Urinary bladder (tissue), 4 donors: ENCODE data around the gene HMCN2. TPM values are rescaled to one million over a fixed set of nuclear protein-coding genes. Genes with fewer than 3 reads are reported as not detected.

Source experiments
- DNase-seq: peaks from one replicate; pipeline ENCODE4 v3.0.0-alpha.2; 2015; ENCODE audit errors: extremely low spot score
- H3K27ac ChIP-seq: one replicate; pipeline ENCODE4 v1.5.1; 2013; ENCODE audit warnings: low read depth, mild to moderate bottlenecking, moderate library complexity
- H3K36me3 ChIP-seq: one replicate; pipeline ENCODE4 v1.6.1; 2013; ENCODE audit warnings: mild to moderate bottlenecking, moderate library complexity; ENCODE audit not compliant: insufficient read depth
- H3K4me1 ChIP-seq: one replicate; pipeline ENCODE4 v1.6.1; 2013; ENCODE audit warnings: mild to moderate bottlenecking, moderate library complexity; ENCODE audit not compliant: insufficient read depth
- H3K4me3 ChIP-seq: one replicate; pipeline ENCODE4 v1.5.1; 2013; ENCODE audit warnings: low read depth, low read length
- WGBS: extraction: QIAGEN DNeasy Blood & Tissue Kit; methylation state at CpG from one replicate; pipeline ENCODE4 v1.1.7; 2013; 5-methylcytosine and 5-hydroxymethylcytosine counted together
- polyA plus RNA-seq: library from polyadenylated mRNA; stranded (reverse); fragments of 200-250 nt; gene quantifications from one replicate; pipeline ENCODE4 v1.2.3, GENCODE V29; 2013
- total RNA-seq: library from RNA; depleted of rRNA; stranded (reverse); fragments of >200 nt; gene quantifications from one replicate; pipeline ENCODE4 v1.2.3, GENCODE V29; 2014
- donor health status: healthy with polysubstance abuse.
- donor health status: healthy.

The HMCN2 gene
- total and polyA plus RNA-seq, 2 donors: 14.6 to 15.9 TPM

GRCh38 chr9:130442746-130443455, 177.3 kb downstream of the HMCN2 start:
- no peaks in the 10 kb centered on the region for H3K4me1 ChIP-seq
- no peak for DNase-seq
- H3K27ac ChIP-seq: no peak overlapping the region
- H3K4me3 ChIP-seq: no peak overlapping the region
- WGBS: 89% methylated on average over 9 of the region's 9 CpGs
- H3K36me3 ChIP-seq: no peaks in the 10 kb centered on the region

DNA sequence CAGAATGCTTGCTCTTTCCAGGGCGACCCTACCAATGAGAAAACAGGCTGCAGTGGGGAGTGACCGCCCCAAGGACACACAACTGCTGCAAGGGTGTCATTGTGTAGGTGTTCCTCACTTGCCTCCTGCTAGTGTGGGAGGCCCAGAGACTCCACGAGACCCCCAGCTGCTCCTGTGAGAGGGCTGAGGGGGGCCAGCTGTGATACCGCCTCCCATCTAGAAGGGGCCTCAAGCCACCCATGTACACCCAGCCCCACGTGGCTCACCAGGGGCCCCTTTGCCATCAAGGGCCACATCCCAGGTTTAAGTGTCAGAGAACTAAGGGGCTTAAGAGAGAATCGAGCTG, 177.9 kb downstream of the HMCN2 start:
- no peaks in the 10 kb centered on the region for H3K36me3 ChIP-seq
- no peak for DNase-seq
- no peak overlapping the region for H3K27ac ChIP-seq
- WGBS: 84% methylated on average over 6 of the region's 6 CpGs
- H3K4me1 ChIP-seq: no peaks in the 10 kb centered on the region
- H3K4me3 ChIP-seq: no peak overlapping the region

- 44% methylated on average over 14 of the region's 14 CpGs for WGBS
- Histone ChIP-seq H3K27ac (no peak overlapping the region), H3K36me3 (no peaks in the 10 kb centered on the region), H3K4me3 (no peak overlapping the region), H3K4me1 (no peaks in the 10 kb centered on the region)
- no peak for DNase-seq
Observed at GRCh38 chr9:130443840-130444492, 178.4 kb downstream of the HMCN2 start.

DNA sequence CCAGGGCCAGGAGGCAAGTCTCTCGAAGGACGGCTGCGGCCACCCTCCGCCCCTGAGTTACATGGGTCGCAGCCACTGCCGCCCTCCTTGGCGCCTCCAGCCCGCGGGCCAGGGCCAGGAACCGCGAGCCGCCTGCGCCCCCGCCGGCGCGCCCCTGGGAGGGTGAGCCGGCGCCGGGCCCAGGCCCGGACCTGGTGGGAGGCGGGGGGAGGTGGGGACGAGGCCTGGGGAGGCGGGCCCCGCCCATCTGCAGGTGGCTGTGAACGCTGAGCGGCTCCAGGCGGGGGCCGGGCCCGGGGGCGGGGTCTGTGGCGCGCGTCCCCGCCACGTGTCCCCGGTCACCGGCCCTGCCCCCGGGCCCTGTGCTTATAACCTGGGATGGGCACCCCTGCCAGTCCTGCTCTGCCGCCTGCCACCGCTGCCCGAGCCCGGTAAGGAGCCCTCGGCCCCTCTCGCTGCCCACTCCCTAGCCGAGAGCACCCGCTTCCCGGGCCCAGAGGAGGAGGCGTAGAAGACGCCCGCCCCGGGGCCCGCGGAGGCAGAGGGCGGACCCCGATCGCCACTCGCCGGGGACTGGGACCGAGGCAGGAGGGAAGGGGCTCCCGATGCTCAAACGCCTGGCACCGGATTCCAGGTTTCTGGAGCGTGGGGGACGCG, 179.1 kb downstream of the HMCN2 start, which contains the start of gene ASS1:
Gene ASS1, plus strand, starts transcription at position 397 of the 657 bp plus-strand sequence. CDS start 7,268 bp downstream, outside the sequence.
- under 1% methylated on average over 66 of the region's 66 CpGs for WGBS
- Histone ChIP-seq H3K4me1 (no peaks in the 10 kb centered on the region), H3K4me3 (peak within 1 kb of the TSS; percentile 49), H3K36me3 (no peaks in the 10 kb centered on the region), H3K27ac (peak within 1 kb of the TSS; percentile 49)
- no peak for DNase-seq

DNA sequence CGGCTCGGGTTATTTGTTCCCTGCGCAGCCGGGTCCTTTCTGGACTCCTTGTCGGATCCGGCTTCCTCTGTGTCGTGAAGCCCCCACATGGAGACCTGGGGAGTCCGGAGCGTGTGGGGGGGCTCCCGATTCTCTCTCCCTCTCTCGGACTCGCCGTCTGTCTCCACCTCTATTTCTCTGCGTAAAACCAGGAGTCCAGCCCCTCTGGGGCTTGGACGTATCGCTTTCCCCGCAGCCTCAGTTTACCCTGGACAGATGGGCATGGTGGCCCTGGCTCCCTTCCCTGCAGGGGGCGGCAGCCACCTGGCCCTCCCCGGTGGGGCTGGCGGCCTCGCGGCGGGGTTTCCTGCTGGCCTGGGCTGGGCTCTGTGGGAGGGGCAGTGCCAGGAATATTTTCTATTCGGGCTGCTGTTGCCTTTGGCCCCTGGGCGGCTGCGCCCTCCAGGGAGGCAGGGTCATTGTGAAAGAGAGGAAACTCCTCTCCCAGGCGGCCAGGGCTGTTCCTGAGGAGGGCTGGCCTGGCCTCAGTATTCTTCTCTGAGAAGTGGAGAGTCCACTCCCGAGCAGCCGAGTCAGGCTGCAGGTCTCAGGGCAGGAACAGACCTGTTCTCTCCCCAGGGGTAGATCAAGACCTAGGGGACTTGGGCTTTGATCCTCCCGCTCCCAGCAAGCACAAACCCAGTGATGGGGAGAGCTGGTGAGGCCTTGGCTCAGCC, 179.9 kb downstream of the HMCN2 start:
- Histone ChIP-seq H3K4me1 (no peaks in the 10 kb centered on the region), H3K36me3 (no peaks in the 10 kb centered on the region), H3K27ac (peak overlapping the region; percentile 49), H3K4me3 (peak overlapping the region; percentile 49)
- DNase-seq: no peak
- WGBS: 7% methylated on average over 30 of the region's 30 CpGs

DNA sequence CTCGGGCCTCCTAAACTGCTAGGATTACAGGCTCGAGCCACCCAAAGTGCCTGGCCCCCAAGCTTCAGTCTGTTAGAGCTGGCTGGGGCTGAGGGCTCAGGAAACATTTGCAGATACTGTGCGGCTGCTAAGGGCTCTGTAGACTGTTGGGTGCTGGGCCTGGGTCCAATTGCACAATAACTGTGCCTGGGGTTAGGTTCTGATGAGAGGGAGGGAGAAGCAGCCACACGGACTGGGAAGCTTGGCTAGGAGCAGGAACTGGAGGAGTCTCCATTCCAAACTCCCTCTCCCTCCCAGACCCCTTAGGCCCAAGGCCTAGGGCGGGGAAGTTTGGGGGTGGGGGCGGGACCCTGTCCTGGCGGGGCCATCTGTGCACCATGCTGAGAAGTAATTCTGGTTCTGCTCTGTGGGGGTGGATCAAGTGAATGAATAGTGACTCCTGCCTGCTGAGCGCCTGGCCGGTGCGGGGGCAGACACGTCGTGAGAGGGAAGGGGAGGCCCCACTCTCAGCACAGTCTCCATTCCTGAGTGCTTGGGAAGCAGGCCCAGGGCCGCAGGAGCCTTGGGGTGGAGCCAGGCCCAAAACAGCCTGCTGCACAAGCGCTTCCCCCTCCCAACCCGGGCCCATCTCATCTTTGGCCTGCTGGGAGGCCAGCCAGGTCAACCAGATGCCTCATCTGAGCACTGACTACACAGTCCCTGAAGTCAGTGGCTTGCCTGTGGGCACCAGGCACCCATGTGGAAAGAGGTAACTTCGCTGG, 180.7 kb downstream of the HMCN2 start:
- DNase-seq: peak; percentile 64
- Histone ChIP-seq H3K4me1 (no peaks in the 10 kb centered on the region), H3K36me3 (no peaks in the 10 kb centered on the region), H3K27ac (peak overlapping the region; percentile 53), H3K4me3 (peak overlapping the region; percentile 49)
- WGBS: 23% methylated on average over 16 of the region's 16 CpGs

GRCh38 chr9:130447193-130447816, 181.7 kb downstream of the HMCN2 start:
- no peak for DNase-seq
- 86% methylated on average over 12 of the region's 12 CpGs for WGBS
- no peak overlapping the region for H3K4me3 ChIP-seq

GRCh38 chr9:130448035-130448624, 182.6 kb downstream of the HMCN2 start:
- H3K27ac ChIP-seq: no peak overlapping the region
- H3K4me3 ChIP-seq: no peak overlapping the region
- H3K4me1 ChIP-seq: peaks cover 2% of the 10 kb centered on the region
- H3K36me3 ChIP-seq: no peaks in the 10 kb centered on the region
- WGBS: 69% methylated on average over 12 of the region's 12 CpGs
- DNase-seq: no peak

More at GRCh38 chr9:130447193-130447816, 181.7 kb downstream of the HMCN2 start:
- peaks cover 2% of the 10 kb centered on the region for H3K4me1 ChIP-seq
- no peaks in the 10 kb centered on the region for H3K36me3 ChIP-seq
- no peak overlapping the region for H3K27ac ChIP-seq

DNA sequence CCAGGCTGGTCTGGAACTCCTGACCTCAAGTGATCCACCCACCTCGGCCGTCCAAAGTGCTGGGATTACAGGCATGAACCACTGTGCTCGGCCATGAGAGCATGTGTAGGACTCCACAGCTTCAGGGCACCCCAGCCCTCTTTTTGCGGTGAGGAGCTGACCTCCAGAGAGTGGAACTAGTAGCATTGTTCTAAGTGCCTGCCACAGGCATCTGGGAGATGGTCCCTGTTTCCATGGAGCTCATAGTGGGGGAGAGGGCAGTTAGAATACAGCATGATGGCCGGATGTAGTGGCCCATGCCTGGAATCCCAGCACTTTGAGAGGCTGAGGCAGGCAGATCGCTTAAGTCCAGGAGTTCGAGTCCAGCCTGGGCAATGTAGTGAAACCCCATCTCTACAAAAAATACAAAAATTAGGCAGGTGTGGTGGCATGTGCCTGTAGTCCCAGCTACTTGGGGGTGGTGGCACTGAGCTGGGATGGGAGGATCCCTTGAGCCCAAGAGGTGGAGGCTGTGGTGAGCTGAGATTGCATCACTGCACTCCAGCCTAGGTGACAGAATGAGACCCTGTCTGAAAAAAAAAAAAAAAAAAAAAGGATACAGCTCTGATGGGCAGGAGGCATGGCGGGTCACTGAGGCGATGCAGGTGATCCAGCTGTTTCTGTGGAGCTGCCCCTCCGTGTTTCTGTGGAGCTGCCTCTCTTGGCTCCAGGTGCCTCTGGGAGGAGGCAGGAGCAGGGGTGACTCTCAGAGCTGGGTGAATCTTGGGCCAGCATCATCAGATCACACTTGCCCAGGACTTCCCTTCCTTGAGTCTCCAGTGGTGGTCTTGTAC, 183.4 kb downstream of the HMCN2 start:
- H3K36me3 ChIP-seq: no peaks in the 10 kb centered on the region
- no peak overlapping the region for H3K4me3 ChIP-seq
- no peak for DNase-seq
- no peak overlapping the region for H3K27ac ChIP-seq
- WGBS: 95% methylated on average over 10 of the region's 10 CpGs
- H3K4me1 ChIP-seq: peaks cover 2% of the 10 kb centered on the region

DNA sequence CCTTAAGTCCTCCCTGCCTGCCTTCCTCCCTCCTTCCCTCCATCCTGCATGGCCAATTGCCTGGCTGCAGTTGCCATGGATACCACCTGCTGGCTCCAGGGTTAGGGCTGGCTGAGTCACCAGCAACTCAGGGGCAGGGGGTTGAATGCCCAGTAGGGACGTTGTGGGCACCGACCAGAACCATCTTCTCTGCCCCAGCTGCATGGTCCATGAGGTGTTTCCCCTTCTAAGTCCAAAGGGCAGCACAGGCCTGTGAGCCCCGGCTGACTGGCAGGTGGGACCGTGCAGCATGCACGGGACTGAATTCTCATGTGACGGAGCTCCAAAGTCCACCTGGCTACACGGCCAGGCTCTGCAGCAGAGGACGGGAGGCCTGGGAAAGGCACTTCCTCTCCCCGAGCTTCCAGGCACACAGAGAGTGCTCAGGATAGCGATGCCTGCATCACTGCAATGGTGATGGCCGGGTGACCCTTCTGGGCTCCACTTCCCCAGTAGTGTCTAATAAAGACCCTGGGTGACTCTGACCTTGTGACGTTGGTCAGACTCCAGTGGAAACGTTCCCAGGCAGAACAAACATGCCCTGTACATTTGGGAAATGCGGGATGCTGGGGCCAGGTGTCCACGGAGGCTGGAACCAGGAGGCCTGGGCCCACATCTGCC, 184.9 kb downstream of the HMCN2 start:
- no peak for DNase-seq
- H3K4me1 ChIP-seq: peaks cover 2% of the 10 kb centered on the region
- no peak overlapping the region for H3K27ac ChIP-seq
- WGBS: 82% methylated on average over 15 of the region's 15 CpGs
- H3K36me3 ChIP-seq: no peaks in the 10 kb centered on the region
- no peak overlapping the region for H3K4me3 ChIP-seq

DNA sequence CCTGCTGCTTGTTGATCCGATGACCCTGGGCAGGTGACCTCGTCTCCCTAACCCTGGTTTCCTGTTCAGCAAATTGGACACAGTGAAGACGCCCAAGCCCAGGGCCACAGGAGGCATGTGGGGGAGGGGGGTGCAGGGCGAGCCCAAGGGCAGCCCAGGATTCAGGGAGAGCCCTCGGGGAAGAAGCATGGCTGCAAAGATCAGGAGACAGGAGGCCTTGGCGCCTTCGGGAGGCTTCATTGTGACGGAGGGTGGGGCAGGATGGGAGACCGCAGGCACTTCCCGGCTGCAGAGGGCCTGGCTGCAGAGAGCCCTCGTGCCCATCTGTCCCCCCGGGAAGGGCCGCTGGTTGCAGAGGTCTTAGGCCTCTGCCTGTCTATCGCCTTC, 185.4 kb downstream of the HMCN2 start:
- no peak overlapping the region for H3K4me3 ChIP-seq
- peaks cover 2% of the 10 kb centered on the region for H3K4me1 ChIP-seq
- no peak for DNase-seq
- 63% methylated on average over 14 of the region's 14 CpGs for WGBS
- no peaks in the 10 kb centered on the region for H3K36me3 ChIP-seq
- no peak overlapping the region for H3K27ac ChIP-seq
